Stimulated activated CD4-positive, alpha-beta T cell treated with anti-CD3 and anti-CD28 coated beads, TNF-alpha, amount 100 ng/mL, for 24 hours (primary cell): ENCODE data around the gene WDR38.

ENCODE experiments used
- DNase-seq, 3 experiments: peaks; one replicate each; pipeline ENCODE4 v3.0.0-alpha.2; 2020; ENCODE audit warnings: low read depth in 3 of 3

The WDR38 gene

GRCh38 chr9:124882231-124882630, 29.0 kb downstream of the WDR38 start:
- no peak for DNase-seq

DNA sequence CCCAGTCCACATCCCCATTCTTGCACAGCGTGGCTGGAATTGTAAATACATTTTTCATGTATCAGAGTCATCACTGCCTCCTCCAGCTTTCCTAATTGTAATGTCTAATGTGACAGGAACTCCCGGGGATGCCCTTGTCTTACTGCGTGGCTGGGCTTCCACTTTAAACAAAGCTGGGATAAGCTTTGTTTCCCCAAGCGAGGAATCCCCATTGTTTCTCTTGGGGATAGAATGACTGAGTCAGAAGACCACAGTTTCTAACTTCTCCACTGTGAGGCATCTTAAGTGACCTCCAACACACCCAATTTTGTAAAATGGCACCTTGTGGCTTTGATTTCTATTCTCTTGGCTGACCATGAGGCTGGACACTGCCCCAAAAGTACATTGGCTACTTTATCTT, 31.1 kb downstream of the WDR38 start:
- DNase-seq = no peak

DNA sequence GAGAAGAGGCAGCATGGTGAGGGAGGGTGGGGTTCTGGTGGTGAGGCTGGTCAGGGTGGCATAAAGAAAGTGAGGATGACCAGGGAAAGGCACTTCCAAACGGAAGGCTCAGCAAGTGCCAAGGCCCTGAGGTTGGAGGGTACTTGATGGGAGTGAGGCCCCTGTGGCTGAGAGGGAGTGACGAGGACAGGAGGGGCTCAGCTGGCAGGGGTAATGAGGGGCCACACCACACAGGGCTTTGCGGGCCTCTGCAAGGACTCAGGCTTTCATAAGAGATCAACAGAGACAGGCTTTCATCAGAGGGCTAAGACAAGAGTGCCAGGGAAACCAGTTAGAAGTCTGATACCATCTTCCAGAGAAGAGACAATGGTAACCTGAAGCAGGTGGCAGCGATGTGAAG, 32.3 kb downstream of the WDR38 start:
- no peak for DNase-seq

GRCh38 chr9:124886461-124886860, 33.2 kb downstream of the WDR38 start:
- DNase-seq = no peak

DNA sequence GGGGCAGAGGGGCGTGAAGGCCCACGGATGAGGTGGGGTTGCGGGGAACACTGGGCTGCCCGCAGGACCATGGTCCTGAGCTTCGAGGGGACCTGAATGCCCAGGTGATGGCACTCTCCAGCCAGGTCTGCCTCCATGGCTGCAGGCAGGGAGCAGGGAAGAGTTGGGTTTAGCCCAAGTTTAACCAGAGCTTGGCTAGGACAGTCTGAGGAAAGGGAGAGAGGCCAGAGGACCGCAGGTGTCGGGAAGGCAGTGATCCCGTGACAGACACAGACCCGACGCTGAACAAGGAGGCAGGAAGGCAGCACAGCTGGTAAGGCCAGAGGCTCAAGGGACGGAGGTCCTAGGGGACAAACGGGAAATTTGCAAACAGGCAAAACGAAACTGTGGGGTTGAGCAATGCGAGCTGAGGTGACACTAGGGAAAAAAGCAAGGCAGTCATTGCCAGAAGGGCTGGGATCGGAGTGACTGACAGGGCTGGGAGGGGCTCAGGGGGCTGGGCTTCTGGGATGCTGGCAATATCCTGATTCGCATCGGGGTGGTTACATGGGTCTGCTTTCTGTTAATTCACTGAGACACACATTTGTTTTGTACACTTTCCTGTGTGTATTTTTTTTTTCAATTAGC, 33.7 kb downstream of the WDR38 start:
- no peak for DNase-seq

GRCh38 chr9:124887832-124888231, 34.6 kb downstream of the WDR38 start:
- DNase-seq = no peak

DNA sequence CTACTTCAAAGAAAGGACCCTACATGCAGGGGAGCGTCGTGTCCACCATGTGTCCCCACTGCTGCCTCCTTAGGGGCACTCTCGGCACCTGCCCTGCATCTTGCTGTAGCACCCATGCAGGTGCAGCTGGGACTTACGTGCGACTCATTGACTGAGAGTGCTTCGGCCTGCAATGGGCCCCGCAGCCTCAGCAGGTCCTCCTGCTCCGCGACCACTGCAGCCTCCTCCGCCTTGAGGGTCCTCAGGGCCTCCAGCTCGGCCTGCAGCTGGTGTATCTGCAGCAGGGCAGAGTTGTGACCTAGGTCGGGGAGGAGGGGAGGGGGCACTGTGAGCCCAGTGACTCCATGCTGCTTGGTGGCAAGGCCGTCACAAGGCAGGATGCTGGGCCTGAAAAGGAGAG, 35.7 kb downstream of the WDR38 start:
- no peak for DNase-seq

- DNase-seq = no peak
Observed at GRCh38 chr9:124890179-124890578, 36.9 kb downstream of the WDR38 start.

- no peak for DNase-seq
Observed at GRCh38 chr9:124894035-124894740, 40.9 kb downstream of the WDR38 start.

- DNase-seq = no peak
Observed at GRCh38 chr9:124894741-124895170, 41.5 kb downstream of the WDR38 start.

DNA sequence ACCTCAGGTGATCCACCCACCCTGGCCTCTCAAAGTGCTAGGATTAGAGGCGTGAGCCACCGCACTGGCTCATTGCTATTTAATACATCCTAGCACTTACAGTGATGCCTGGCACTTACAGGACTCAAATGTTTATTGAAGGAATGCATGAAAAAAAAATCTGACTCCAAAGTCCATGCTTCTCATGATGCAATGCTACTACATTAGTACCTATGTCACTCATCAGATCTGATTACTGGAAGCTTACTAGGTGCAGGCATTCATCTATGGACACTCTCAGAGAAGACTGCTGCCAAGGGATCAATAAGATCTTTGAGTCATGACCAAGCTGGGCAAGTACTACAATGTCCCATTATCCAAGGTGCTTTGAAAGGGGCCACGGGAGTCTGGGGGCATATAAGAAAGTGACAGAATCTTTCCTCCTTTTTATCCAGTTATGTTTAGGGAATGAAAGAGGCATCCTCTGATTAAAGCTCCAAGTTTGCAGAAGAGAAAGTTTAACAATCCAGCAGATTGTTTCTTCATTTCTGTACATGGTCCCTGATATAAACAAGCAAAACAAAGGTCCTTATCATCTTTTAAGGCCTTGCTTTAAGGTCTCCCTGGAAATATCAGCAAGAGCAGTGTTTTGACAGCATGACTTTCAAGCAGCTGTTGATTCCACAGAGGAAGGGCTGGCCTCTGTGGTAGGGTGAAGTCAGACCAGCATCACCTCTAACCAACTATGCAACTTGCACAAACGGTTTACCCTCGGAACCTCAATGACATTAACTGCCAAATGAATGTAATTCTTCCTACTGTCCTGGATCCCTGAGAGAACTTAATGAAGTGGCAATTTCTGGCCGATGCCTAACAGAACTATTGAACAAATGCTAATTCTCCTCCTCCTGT, 44.6 kb downstream of the WDR38 start:
- no peak for DNase-seq

DNA sequence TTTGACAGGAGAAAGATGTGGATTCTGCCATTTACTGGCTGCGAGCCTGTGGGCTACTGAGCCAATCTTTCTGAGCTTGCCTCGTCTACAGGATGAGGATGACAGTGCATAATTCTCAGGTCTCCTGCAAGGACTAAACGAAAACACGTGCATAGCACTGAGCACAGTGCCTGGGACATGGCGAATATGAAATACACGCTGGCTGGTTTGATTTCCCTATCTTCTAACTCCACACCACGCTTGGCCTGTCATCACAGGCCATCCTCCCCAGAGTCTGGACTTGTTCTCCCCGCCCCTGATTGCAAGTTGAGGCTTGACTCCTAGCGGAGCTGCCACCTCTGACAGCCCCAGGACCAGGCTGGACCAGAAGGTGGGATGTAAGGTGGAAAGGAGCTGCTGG, 46.6 kb downstream of the WDR38 start:
- no peak for DNase-seq

GRCh38 chr9:124906966-124907365, 53.7 kb downstream of the WDR38 start:
- no peak for DNase-seq
